ENCODE measurements around the gene PCDH7. TPM values are rescaled to one million over a fixed set of nuclear protein-coding genes. Genes with fewer than 3 reads are reported as not detected.

Gene PCDH7
- total RNA-seq, 1 donor from 2014 or later = 2.8 TPM

- H3K9me3 Mint-ChIP-seq (ENCODE audit: unreplicated experiment) = peaks cover 10% of the 10 kb centered on the region
- H3K4me1 Mint-ChIP-seq (ENCODE audit: low read depth, unreplicated experiment) = peaks cover 17% of the 10 kb centered on the region
- peak; percentile 42 for DNase-seq
- H3K27ac Mint-ChIP-seq (ENCODE audit: unreplicated experiment) = peak overlapping the region; percentile 68
- peaks cover 16% of the 10 kb centered on the region for H3K27me3 Mint-ChIP-seq (ENCODE audit: unreplicated experiment)
- H3K36me3 Mint-ChIP-seq (ENCODE audit: unreplicated experiment) = no peaks in the 10 kb centered on the region
- H3K4me3 Mint-ChIP-seq (ENCODE audit: unreplicated experiment) = peak overlapping the region; percentile 86
- TF ChIP-seq CTCF (IDR thresholded peaks at IDR 0.05; ENCODE audit: partially characterized antibody, unreplicated experiment) = no peak
These were observed 3.4 kb upstream of the PCDH7 start for GRCh38 chr4:30716681-30717207.

- no peak for TF ChIP-seq CTCF (IDR thresholded peaks at IDR 0.05; ENCODE audit: partially characterized antibody, unreplicated experiment)
- H3K4me1 Mint-ChIP-seq (ENCODE audit: low read depth, unreplicated experiment) = peaks cover 17% of the 10 kb centered on the region
- no peaks in the 10 kb centered on the region for H3K36me3 Mint-ChIP-seq (ENCODE audit: unreplicated experiment)
- H3K9me3 Mint-ChIP-seq (ENCODE audit: unreplicated experiment) = peaks cover 10% of the 10 kb centered on the region
- no peak overlapping the region for H3K27ac Mint-ChIP-seq (ENCODE audit: unreplicated experiment)
- peak; percentile 50 for DNase-seq
- peaks cover 16% of the 10 kb centered on the region for H3K27me3 Mint-ChIP-seq (ENCODE audit: unreplicated experiment)
- H3K4me3 Mint-ChIP-seq (ENCODE audit: unreplicated experiment) = peak overlapping the region; percentile 86
These were observed 2.8 kb upstream of the PCDH7 start for GRCh38 chr4:30717208-30718020.

GRCh38 chr4:30718021-30718542 lies 2.1 kb upstream of the PCDH7 start:
- Mint-ChIP-seq H3K4me1 (ENCODE audit: low read depth, unreplicated experiment) (peaks cover 17% of the 10 kb centered on the region), H3K4me3 (ENCODE audit: unreplicated experiment) (peak overlapping the region; percentile 86), H3K27ac (ENCODE audit: unreplicated experiment) (peak overlapping the region; percentile 9), H3K36me3 (ENCODE audit: unreplicated experiment) (no peaks in the 10 kb centered on the region), H3K27me3 (ENCODE audit: unreplicated experiment) (peaks cover 18% of the 10 kb centered on the region), H3K9me3 (ENCODE audit: unreplicated experiment) (peaks cover 14% of the 10 kb centered on the region)
- DNase-seq = peak; percentile 75
- no peak for TF ChIP-seq CTCF (IDR thresholded peaks at IDR 0.05; ENCODE audit: partially characterized antibody, unreplicated experiment)

- Mint-ChIP-seq H3K9me3 (ENCODE audit: unreplicated experiment) (peaks cover 18% of the 10 kb centered on the region), H3K4me3 (ENCODE audit: unreplicated experiment) (peak overlapping the region; percentile 86), H3K4me1 (ENCODE audit: low read depth, unreplicated experiment) (peaks cover 17% of the 10 kb centered on the region), H3K27me3 (ENCODE audit: unreplicated experiment) (peaks cover 25% of the 10 kb centered on the region), H3K36me3 (ENCODE audit: unreplicated experiment) (no peaks in the 10 kb centered on the region), H3K27ac (ENCODE audit: unreplicated experiment) (peak overlapping the region; percentile 13)
- DNase-seq = no peak
- TF ChIP-seq CTCF (IDR thresholded peaks at IDR 0.05; ENCODE audit: partially characterized antibody, unreplicated experiment) = no peak
These were observed 1.3 kb upstream of the PCDH7 start for GRCh38 chr4:30718641-30719453.

Measured in glutamatergic neuron (in vitro differentiated cells).